Subcutaneous adipose tissue (tissue), 4 donors: ENCODE data around the gene ZNF516. TPM values are rescaled to one million over a fixed set of nuclear protein-coding genes. Genes with fewer than 3 reads are reported as not detected.

Source experiments
- total RNA-seq, 4 donors: library from RNA; depleted of rRNA; stranded (reverse); fragments of >200 nt; gene quantifications; one replicate each; pipeline ENCODE4 v1.1.0, GENCODE V29; 2016
- TF ChIP-seq, protein P1 (sequence below): fragments of 450-650 bp; IDR thresholded peaks from one replicate; pipeline ENCODE4 v1.5.1; 2016; ENCODE audit warnings: low read depth, mild to moderate bottlenecking, control low read depth, antibody characterized with exemption, moderate library complexity

The ZNF516 gene
- total RNA-seq, 4 donors from 2014 or later: 15.4 to 22.3 (median 17.5) TPM

DNA sequence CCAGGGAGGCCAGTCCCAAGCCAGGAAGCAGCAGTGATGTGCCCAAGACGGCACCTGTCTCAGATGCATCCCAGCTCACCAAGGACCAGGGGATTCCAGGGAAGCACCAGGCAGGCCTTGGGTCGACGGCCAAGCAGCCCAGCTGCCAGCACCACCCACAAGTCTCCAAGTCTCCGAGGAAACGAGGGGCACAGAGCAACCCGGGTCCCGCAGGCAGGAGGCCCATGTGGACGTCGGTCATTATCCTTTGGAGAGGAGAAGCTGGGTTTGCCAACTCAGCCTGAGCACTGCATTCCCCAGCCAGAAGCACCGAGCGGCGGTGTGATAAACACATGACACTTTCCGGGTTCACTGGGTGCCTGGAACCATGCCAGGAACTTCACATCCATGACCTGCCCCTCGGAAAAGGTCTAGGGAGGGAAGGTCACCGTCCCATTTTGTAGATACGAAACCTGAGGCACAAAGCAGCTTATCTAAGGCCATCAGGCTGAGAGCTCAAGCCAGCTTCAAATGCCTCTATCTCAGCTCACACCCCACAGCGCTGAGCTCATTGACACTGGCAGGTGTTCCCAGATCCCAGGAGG, 104.5 kb downstream of the ZNF516 start:
- TF ChIP-seq, protein P1, sequence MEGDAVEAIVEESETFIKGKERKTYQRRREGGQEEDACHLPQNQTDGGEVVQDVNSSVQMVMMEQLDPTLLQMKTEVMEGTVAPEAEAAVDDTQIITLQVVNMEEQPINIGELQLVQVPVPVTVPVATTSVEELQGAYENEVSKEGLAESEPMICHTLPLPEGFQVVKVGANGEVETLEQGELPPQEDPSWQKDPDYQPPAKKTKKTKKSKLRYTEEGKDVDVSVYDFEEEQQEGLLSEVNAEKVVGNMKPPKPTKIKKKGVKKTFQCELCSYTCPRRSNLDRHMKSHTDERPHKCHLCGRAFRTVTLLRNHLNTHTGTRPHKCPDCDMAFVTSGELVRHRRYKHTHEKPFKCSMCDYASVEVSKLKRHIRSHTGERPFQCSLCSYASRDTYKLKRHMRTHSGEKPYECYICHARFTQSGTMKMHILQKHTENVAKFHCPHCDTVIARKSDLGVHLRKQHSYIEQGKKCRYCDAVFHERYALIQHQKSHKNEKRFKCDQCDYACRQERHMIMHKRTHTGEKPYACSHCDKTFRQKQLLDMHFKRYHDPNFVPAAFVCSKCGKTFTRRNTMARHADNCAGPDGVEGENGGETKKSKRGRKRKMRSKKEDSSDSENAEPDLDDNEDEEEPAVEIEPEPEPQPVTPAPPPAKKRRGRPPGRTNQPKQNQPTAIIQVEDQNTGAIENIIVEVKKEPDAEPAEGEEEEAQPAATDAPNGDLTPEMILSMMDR: no peak

DNA sequence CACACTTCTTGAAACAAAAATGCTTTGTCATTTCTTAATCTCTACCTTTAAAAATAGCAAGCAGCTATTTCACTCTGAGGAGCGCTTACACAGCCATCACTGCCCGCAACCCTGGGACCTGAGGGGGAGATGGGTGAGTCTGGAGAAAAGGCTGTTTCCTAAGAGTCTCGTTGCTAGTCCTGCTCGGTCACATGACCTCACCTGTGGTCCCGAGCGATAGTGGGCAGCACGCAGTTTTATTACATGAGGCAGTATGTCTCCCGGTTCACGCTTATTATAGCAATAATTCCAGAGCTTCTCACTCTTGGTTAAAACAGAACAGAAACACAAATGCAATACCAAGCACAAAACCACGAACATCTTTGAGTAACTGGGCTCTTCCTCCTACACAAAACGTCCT, 105.3 kb downstream of the ZNF516 start:
- TF ChIP-seq, protein P1: no peak

DNA sequence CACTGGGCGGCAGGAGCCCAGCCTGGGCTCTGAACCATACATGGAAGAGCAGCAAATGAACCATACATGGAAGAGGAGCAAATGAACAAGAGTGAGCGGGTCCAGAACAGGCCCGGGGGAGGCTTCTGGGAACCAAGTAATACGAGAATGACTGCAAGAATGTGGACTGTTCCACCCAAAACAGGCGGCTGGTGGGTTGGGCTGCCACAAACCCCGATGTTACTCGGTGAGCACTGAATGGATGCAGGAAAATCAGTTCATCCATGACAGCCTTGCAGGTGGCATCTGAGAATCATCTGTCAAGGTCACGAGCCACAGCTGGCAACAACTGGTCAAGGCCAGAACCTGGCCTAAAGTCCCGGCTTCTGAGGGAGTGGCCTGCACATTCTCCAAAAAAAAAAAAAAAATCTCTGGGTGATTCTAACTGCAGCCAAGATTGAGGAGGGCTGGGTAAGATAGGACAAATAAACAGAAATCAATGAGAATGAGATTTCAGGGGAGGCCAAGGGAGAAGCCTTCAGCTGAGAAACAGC, 106.1 kb downstream of the ZNF516 start:
- TF ChIP-seq, protein P1: no peak

DNA sequence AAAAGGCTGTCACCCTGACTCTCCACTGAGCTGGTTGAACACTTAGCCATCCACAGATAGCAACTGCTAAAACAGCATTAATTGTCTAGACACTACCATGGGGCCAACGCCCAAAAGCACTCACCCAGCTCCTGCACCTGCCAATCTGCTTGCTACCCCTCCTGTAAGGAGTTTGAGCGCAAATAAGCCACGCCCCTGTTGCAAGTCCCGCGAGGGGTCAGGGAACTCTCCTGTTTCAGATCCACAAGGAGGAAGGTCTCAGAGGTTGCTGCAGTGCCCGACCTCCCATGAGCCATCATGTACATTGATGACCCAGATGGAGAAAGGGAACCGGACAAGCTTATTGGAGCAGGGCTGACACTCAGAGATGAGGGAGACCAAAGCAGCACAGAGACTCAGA, 106.8 kb downstream of the ZNF516 start:
- TF ChIP-seq, protein P1: no peak

DNA sequence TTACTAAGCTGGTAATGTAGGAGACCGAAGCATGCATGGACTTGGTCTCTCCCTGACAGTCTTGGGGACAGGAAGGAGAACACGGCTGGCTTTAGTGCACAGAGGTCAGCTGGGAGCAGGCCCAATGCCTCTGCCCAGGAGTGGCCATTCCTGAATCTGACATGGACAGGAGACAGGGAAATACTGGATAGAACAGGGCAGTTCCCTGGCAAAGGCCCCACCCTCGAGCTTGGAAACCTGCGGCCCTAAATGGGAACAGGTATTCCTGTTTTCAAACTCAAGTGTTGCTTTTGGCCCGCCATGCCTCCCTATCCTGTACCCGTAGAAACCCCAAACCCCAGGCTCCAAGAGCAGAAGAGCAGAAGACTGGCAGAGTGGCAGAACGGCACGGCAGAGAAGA, 107.4 kb downstream of the ZNF516 start:
- TF ChIP-seq, protein P1: no peak

DNA sequence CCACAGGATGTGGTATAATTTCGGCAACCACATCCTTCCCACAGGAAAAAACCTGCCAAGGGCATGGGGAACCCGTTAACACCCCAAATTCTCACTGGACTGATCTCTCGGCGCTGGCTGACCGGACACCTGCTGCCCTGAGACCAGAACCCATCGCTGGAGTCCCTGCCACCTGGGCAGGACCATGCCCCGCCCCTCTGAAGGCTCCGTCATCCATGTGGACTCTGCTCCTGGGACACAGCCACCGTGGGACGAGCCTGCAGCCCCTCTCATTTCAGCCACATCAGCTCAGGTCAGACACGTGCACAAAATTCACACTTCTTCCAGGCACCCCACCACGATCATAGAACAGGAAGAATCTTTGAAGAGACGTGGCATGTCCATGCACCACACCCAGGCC, 108.2 kb downstream of the ZNF516 start:
- TF ChIP-seq, protein P1: no peak

DNA sequence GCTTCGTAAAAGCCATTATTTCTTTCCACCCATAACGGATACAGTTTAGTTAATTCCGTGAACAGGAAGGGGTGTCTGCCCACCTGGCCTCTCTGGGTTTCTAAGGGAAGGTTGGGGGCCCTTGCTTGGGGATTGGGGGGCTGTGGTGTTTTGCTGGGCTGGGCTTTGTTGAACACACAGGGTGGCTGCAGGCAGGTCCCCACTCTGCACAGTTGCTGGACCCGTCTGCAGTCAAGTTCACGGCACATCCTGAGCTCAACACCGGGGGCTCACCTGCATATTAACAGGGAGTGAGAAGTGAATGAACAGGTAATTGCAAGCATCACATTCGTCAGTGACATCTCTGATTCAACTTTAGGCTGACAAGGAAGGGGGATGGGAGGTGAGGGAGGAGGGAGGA, 109.0 kb downstream of the ZNF516 start:
- TF ChIP-seq, protein P1: no peak
